ENCODE measurements around the gene CLSTN2. TPM values are rescaled to one million over a fixed set of nuclear protein-coding genes. Genes with fewer than 3 reads are reported as not detected.

Gene CLSTN2
- total and polyA plus RNA-seq, 9 donors = 28.9 to 263 (median 134) TPM

GRCh38 chr3:140021269-140021668 is 86.3 kb downstream of the CLSTN2 start:
- peaks cover 17% of the 10 kb centered on the region for H3K4me1 ChIP-seq (ENCODE audit: insufficient read depth)
- H3K4me3 ChIP-seq = no peak overlapping the region
- TF ChIP-seq POLR2A (IDR thresholded peaks at IDR 0.05) = no peak
- no peak for TF ChIP-seq EP300 (IDR thresholded peaks at IDR 0.05)
- TF ChIP-seq CTCF (IDR thresholded peaks at IDR 0.05) = no peak
- WGBS, 3 donors = 92 to 97% (median 93%) methylated on average over 6 of the region's 6 CpGs
- intact Hi-C loops (cut with DNase I) = no loop called here
- H3K27me3 ChIP-seq = no peaks in the 10 kb centered on the region
- no peak for DNase-seq
- no peak overlapping the region for H3K27ac ChIP-seq
- no peaks in the 10 kb centered on the region for H3K9me3 ChIP-seq
- H3K36me3 ChIP-seq = no peaks in the 10 kb centered on the region

GRCh38 chr3:140022066-140022770 is 87.2 kb downstream of the CLSTN2 start:
- Histone ChIP-seq H3K36me3 (no peaks in the 10 kb centered on the region), H3K9me3 (no peaks in the 10 kb centered on the region), H3K27me3 (no peaks in the 10 kb centered on the region), H3K4me1 (ENCODE audit: insufficient read depth) (peaks cover 17% of the 10 kb centered on the region), H3K27ac (no peak overlapping the region), H3K4me3 (no peak overlapping the region)
- peak; percentile 41 to 68 (median 50) for DNase-seq
- no peak for TF ChIP-seq EP300 (IDR thresholded peaks at IDR 0.05)
- no peak for TF ChIP-seq POLR2A (IDR thresholded peaks at IDR 0.05)
- no peak for TF ChIP-seq CTCF (IDR thresholded peaks at IDR 0.05)
- intact Hi-C loops (cut with DNase I) = no loop called here
- WGBS, 3 donors = 47 to 61% (median 60%) methylated on average over 5 of the region's 5 CpGs

GRCh38 chr3:140023616-140024530 is 88.9 kb downstream of the CLSTN2 start:
- peak overlapping the region in 1 of 2 donors; percentile 64 for H3K27ac ChIP-seq
- TF ChIP-seq EP300 (IDR thresholded peaks at IDR 0.05) = no peak
- TF ChIP-seq CTCF (IDR thresholded peaks at IDR 0.05) = no peak
- TF ChIP-seq POLR2A (IDR thresholded peaks at IDR 0.05) = no peak

GRCh38 chr3:140031170-140031569 is 96.2 kb downstream of the CLSTN2 start:
- Histone ChIP-seq H3K36me3 (no peaks in the 10 kb centered on the region), H3K27ac (no peak overlapping the region), H3K27me3 (no peaks in the 10 kb centered on the region), H3K4me1 (ENCODE audit: insufficient read depth) (peaks cover 3% of the 10 kb centered on the region), H3K9me3 (no peaks in the 10 kb centered on the region), H3K4me3 (no peak overlapping the region)
- TF ChIP-seq CTCF (IDR thresholded peaks at IDR 0.05) = no peak
- no peak for TF ChIP-seq POLR2A (IDR thresholded peaks at IDR 0.05)
- TF ChIP-seq EP300 (IDR thresholded peaks at IDR 0.05) = no peak
- no peak for DNase-seq
- intact Hi-C loops (cut with DNase I) = no loop called here
- 20 to 52% (median 45%) methylated on average over 4 of the region's 4 CpGs for WGBS, 3 donors

More at GRCh38 chr3:140023616-140024530, 88.9 kb downstream of the CLSTN2 start:
- H3K27me3 ChIP-seq = no peaks in the 10 kb centered on the region
- H3K36me3 ChIP-seq = no peaks in the 10 kb centered on the region
- no peaks in the 10 kb centered on the region for H3K9me3 ChIP-seq
- peaks cover 17% of the 10 kb centered on the region for H3K4me1 ChIP-seq (ENCODE audit: insufficient read depth)
- intact Hi-C loops (cut with DNase I) = no loop called here
- peak; percentile 30 to 75 (median 61) for DNase-seq
- 42 to 47% (median 44%) methylated on average over 12 of the region's 12 CpGs for WGBS, 3 donors
- H3K4me3 ChIP-seq = no peak overlapping the region
